ENCODE data around the gene MPZL1.

Gene MPZL1

GRCh38 chr1:167695756-167696561, 25.8 kb upstream of the MPZL1 start:
- DNase-seq, result no peak

DNA sequence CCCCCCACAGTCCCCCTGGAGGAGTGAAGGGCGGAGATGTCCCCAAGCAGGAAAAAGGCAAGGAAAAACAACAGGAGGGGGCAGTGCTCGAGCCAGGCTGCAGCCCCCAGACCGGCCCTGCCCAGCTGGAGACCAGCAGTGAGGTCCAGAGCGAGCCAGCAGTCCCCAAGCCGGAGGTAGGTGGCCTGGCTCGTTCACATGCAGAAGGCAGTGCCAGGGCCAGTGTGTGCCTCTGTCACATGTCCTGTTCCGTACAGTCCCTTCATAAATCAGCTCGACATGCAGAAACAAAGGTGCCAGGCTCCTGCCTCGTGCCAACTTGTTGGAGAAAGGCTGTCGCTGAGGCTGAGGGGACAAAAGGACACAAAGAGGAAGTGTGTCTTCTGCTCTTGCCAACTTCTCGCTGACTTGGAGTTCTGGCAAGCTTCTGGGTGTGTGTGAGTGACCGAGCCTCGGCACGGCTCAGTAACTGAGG, 24.1 kb upstream of the MPZL1 start:
- no peak for DNase-seq

- no peak for DNase-seq
Observed at GRCh38 chr1:167698313-167698712, 23.5 kb upstream of the MPZL1 start.

GRCh38 chr1:167701510-167701909, 20.3 kb upstream of the MPZL1 start:
- DNase-seq, result no peak

- no peak for DNase-seq
Observed at GRCh38 chr1:167703557-167703956, 18.2 kb upstream of the MPZL1 start.

DNA sequence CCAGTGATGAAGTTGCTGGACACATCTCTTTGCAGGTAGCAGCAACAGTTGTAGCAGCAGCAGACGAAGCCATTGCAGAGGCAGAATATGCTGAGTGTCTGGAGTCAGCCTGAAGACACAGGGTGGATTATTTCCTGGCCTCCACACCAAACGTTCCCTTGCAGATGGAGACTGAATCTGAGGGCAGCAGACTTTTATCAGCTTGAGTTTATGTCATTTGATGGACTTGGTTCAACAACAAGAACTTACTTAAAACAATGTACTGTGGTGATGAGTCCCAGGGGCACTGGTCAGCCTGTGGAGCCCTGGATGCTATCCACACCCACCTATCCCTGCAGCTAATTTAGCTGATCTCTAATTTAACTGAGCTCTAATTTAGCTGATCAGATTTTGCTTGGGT, 17.1 kb upstream of the MPZL1 start:
- no peak for DNase-seq

- DNase-seq, result no peak
Observed at GRCh38 chr1:167705250-167705649, 16.5 kb upstream of the MPZL1 start.

GRCh38 chr1:167706363-167706762, 15.4 kb upstream of the MPZL1 start:
- no peak for DNase-seq

GRCh38 chr1:167706931-167707877, 14.6 kb upstream of the MPZL1 start:
- DNase-seq, result no peak

- no peak for DNase-seq
Observed at GRCh38 chr1:167707942-167708341, 13.8 kb upstream of the MPZL1 start.

DNA sequence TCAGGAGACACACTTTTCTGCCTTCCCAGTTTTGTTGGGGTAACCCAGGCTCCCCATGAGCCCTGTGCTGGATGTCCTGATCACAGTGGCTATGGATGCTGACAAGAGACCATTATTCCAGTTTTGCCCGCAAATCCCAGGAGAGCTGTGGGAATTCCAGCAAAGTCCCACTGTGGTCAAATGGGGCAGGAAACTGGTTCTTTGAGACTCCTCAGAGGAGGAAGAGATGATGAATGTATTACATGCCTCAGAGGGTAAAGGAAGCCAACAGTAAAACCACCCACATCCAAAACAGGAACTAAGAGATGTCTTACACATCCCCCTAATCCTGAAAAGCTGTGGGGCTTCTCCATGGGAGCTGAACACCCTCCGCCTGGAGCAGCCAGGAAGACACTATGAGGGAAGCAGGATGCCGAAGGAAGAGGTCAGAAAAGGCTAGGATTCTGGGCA, 12.8 kb upstream of the MPZL1 start:
- no peak for DNase-seq

DNA sequence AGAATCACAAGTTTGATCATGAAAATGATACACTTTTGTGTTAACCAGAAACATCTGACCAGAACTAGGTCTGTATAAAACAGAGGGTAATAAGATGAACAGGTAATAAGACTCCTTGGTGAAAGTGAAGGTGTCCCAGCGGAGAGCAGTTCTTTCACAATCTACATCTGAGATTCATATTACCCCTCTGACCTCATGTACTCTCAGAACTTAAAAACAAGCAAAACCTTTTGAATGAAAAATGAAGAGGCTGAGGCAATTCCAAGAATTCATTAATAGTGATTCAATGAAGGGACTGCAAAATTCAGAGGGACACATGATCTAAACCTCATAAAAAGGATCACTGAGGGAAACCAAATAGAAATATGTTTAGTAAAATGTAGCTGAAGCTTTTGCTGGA, 10.9 kb upstream of the MPZL1 start:
- DNase-seq, result no peak

DNA sequence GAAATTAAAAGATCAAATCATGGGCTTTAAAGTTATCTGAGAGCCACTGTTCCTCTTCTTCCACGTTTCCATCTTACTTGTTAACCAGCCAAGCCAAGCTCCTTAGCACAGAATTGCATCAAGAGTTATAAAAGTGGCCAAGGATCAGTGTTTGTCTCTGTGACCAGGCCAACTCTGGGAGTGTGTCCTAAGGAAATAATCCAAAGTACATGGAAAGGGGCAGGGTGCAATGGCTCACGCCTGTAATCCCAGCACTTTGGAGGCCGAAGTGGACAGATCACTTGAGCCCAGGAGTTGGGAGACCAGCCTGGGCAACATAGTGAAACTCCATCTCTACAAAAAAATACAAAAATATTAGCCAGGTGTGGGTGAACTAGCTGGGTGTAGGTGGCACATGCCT, 10.0 kb upstream of the MPZL1 start:
- DNase-seq, result no peak

GRCh38 chr1:167713330-167714081, 8.3 kb upstream of the MPZL1 start:
- DNase-seq, result no peak

GRCh38 chr1:167714098-167714438, 7.7 kb upstream of the MPZL1 start:
- DNase-seq, result no peak

DNA sequence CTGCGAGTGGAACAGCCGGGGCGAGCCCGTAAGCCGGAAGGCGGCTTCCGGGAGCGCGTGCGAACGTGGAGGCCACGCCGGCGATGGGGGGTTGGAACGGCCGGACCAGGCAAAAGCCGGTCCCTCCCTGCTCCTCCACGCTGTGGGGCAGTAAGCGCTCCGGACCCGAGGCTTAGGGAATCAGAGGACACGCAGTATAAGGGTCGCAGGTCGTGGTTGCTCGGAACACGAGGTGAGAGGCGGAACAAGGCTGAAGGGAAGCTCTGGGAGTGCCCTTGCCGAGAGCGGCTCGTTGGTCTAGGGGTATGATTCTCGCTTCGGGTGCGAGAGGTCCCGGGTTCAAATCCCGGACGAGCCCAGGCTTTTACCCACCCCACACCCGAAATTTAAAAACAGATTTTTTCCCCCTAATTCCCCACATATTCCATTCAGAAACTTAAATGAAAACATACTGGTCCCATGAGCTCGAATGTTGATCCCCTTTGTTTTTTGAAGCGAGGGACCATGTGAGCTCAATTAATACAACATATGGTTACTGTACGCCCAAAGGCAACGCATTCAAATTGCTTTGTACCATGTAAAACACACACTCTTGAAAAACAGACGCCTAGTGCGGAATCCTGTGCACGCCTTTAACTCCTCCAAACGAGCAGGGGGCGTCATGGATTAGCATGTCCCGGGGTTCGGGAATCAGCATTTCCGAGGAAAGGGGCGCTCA, 7.2 kb upstream of the MPZL1 start:
- peak; percentile 98 for DNase-seq

DNA sequence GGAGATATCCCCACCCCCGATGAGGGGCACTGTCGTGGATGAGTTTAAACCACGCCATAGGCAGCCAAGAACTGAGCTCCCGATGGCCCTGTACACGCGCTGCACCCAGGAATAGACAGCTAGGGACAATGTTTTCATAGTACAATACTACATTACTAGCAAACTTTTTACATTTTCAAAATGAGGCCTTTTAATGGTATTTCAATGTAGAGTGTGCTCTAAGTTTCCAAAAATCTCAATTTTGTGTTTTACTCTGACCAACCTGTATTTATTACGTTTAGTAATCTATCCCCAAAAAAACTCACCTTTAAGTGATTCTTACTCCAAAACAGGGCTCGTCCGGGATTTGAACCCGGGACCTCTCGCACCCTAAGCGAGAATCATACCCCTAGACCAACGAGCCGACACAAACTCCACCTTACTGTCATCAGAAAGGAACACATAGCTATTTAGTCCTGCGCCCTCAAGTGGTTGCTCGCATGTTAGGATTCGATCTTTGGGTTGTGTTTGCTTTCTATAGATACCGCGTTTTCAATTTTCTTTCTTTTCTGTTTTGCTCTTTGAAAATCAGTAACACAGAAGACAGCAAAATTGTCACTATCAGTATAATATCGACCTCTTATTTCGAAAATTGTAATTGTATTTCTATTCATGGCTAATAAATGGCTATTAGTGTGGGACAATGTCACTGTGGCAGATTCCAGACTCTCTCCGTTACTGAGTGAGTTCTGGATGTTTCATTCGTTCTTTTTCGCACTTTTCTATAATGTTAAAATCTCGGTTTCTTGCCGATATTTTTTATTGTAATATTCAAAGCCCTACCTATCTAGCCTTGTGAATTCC, 6.4 kb upstream of the MPZL1 start:
- DNase-seq, result peak; percentile 91

- DNase-seq, result no peak
Observed at GRCh38 chr1:167716000-167716271, 5.8 kb upstream of the MPZL1 start.

DNA sequence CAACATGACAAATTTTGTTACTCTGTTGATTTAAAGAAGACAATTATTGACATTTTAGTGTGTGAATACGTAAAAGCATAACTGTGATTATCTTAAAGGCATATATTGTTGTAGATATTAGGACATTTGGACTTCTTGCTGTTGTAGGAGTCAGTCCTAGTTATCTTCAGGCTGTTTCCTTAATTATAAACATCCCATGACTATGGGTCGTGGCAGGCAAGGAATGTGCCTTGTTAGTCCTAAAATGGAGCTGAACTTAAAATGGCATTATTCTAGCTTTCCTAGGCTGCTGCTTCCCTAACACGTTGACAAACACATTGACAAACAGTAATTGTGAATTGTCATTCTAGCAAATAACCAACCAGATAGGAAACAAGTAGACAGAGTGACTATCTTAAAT, 4.4 kb upstream of the MPZL1 start:
- no peak for DNase-seq

DNA sequence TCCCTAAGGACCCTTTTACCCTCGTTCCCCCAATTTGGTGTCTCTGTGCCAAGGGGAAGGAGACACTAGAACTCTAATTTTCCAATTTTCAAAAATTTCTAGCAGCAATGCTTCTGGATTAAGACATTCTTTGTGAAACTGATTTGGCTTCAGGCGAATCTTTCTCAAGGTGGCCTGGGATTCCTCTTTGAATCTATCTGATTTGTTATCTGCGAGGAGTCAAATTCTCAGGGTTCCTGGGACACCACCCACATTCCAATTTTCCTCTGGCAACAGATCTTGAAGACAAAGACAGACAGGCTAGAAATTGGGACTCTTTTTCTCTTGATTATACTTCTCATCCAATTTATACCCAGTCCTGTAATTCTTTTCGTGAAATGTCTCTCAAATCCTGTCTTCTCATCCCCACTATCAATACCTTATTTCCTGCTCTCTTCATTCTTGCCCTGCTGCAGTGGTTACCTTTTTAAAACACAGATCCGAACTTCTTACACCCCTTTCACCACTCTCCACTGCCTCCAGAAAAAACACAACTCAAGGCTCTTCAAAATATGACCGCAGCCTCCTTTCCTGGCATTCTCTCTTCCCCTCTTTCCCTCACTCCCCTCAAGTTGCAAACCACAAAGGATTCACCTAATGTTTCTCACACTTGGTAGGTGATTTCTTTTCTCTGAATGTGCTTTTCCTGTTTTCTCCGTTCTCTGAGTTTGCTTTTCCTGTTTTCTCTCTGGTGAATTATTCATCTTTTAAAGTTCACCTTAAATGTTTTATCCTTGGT, 2.7 kb upstream of the MPZL1 start:
- DNase-seq, result no peak
